HL-60/S4 (cell line): ENCODE measurements around the gene GNAO1.

Experiments used
- in situ Hi-C: fragments of 300-500 bp; cut with MboI; formaldehyde crosslinking; loops from 2 replicates; pipeline ENCODE4 v1.14.3; 2022; ENCODE audit warnings: low sequenced_read_pairs

Gene GNAO1

DNA sequence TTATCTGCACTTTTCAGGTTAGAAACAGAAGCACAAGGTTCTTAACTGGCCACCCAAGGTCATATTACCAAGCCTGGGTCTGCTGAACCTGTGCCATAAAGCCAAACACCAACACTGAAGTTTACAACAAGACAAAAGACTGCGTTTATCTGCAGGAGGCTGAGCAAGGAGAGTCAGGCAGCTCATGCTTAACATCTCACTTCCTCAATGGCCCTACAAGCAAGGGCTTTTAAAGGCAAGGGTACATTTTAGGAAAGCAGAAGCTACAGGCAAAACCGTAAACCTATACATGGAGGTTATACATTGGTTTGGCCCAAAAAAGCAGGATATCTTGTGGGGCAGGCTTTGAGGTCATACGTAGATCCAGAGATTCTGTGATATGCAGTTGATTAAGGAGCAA is 91.2 kb downstream of the GNAO1 start:
- in situ Hi-C loops = no loop called here

DNA sequence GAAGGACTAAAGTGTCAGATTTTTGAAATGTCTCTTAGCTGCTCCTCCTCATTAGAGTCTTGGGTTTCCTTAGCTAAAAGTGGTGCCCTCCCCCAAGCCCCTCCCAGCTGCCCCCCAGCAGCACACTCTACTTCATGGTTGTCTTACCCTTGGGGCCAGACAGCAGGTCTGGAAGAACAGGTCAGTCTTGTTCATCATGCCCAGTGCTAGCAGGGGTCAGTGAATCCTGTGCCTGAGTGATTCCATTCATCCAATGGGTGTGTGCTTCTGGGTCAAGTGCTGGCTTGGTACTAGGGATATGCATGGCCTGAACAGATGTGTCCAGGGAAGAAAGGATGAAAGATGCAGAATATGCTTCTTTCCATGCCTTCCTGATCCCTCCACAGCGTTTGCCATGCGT is 93.2 kb downstream of the GNAO1 start:
- in situ Hi-C loops = no loop called here

DNA sequence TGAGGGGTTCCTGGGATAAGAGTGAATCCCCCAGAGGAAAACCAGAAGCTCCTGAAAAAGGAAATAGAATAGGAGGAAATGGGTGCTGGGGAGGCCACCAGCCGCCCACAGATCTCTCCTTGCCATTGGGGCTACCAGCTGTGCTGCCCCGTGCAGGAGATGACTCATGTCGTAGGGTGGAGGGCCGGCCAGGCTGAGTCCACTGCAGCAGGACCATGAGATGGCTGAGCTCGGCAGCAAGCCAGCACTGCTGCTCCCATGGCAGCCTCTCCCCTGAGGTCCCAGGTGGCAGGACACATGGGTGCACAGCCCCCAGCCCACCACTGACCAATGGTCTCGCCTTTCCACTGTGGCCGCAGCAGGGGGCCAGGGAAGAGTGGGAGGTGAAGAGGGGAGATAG is 95.5 kb downstream of the GNAO1 start:
- in situ Hi-C loops = no loop called here

DNA sequence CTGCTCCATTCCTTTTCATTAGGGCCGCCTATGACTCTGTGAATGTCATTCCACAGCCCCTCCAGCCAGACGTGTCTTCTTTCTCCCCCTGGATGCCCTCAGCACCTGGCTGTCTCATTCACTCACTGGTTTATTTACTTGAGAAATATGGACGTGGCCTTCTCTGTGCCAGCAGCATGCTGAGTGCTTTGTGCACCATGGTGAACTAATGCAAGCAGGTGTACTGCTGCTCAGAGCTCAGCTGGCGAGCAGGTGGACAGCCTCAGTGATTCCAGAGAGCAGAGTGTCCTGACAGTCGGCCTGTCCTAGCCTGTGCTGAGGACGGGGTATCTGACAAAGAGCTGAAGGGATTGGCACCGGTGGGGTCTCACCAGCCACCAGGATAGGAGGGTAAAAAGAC is 96.7 kb downstream of the GNAO1 start:
- in situ Hi-C loops = no loop called here

DNA sequence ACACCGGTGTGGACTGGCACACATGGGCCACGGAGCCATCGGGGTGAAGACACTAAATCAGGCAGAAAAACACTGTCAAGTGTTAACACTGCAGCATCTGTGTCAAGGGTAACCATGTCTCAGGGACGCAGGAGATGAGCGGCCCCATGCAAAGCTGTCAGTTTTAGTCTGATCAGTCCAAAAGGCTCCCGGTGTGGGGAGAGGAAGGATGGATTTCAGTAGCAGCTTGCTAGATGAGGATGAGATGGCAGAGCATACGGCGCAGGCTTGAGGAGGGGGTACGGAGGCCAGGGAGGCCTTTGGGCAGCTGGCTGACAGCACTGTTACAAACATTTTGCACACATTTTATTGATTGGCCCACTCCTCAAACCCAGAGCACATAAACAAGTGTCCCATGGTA is 98.1 kb downstream of the GNAO1 start:
- in situ Hi-C loops = no loop called here

DNA sequence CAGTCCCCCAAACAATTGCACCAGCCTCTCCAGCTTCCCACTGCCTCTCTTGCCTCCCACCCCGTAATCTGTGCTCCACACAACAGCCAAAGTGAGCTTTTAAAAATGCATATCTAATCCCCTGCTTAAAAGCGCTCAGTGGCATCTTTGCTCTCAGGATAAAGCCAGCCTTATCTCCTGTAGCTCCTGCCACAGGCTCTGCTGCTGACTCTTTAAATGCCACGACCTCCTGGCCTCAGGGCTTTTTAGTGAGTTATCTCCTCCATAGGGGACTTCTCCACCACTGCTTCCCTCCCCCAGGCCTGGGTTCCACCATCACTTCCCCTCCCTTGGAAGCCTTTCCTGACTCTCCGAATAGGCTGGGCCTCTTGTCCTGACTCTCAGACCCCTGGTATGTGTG is 98.6 kb downstream of the GNAO1 start:
- in situ Hi-C loops = no loop called here

DNA sequence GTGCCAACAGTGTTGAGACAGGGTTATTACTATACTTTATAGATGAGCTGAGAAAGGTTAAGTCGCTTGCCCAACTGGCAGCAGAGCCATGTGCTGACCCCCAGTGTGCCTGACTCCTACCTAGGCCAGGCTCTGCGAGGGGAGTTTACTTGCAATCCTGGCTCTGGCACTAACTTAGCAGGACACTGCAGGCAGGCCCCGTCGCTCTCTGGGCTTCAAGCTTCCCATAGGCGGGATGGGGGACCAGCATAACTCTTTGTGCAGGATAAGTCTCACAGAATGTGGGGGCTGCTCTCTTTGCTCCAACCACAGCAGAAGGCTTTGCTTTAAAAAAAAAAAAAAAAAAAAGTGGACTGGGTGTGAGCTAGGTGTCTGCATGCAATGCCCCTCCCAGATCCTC is 102.7 kb downstream of the GNAO1 start:
- in situ Hi-C loops = no loop called here

DNA sequence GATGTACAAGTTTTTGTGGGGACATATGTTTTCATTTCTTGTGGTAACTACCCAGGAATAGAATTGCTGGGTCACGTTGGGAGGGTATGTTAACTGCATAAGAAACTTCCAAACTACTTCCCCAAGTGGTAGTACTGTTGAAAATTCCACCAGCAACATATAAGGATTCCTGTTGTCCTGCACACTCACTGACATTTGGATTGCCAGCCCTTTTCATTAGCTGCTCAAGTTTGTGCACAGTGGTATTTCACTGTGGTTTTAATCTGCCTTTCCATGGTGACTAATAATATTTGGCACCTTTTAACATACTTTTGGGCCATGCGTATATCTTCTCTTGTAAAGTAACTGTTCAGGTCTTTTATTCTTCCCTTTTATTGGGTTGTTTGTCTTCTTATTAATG is 103.3 kb downstream of the GNAO1 start:
- in situ Hi-C loops = no loop called here

DNA sequence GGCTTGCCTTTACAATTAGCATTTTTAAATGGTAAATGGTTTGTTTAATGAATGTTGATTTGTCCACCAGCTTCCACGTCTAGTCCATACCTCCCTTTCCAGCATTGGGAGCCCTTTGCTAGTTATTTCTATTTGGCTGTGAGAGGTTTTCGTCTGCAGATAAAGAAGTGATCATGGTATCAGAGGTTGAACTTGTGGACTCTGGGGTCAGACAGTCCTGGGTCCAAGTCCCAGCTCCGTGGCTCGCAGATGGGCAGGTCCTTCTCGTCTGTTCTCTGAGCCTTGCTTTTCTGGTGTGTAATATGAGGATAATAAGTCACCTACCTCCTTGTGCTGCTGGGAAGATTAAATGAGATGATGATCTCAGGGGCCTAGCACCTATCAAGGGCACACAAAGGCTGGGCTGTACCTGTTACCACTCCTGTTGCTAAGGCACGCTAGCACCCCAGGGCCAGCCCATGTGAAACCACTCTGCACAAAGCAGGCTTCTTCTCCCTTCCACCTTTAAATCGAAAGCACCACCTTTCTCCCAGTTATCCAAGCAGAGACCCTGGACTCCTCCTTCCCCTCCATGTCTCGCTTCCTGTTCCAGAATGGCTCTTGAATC is 103.9 kb downstream of the GNAO1 start:
- in situ Hi-C loops = no loop called here

DNA sequence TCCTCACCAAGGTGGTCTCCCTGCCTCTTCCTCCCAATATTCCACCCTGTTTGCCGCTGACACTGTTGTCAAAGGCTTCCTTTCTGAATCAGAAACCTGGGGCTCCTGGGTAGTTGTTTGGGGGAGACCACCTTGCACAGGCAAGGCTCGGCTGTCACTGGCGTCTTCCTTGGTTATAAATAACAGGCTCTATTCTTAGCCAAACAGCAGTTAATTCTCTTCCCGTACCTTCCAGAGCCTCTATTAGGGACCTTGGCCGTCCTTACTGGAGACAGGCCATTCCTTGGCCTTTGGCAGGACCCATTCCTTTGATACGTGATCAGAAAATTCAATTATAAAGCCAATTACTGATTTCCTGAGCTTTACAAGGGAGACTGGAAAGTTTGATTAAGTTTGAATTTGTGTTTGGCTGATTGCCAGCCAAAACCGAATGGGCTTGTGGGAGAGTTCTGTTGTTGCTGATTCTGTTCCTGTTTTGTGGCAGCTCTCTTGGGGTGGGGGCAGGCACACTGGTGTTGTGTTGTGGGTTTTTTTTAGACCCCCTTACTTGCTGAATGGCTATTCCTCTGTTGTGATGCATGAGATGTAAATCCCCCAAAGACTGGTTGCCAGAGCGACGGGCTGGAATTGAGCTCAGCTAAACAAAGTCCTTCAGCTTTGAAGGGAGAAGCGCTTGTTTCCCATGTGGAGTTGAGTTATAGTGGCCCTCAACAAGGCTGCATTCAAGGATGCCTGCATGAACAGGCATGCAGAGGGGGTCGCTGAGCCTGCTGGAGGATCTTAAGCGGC is 104.6 kb downstream of the GNAO1 start:
- in situ Hi-C loops = no loop called here

DNA sequence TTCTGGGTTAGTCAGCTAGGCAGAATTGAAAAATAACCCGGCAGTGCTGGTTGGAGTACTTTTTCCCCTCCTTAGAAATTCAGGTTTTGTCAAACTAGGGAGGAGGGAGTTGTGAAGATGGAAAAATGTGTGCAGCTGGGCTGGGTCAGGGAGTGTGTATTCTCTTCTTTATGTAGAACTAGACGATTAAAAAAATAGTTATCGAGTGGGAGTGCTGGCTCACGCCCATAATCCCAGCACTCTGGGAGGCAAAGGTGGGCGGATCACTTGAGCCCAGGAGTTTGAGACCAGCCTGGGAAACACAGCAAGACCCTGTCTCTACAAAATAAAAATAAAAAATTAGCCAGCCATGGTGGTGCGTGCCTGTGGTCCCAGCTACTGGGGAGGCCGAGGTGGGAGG is 106.4 kb downstream of the GNAO1 start:
- in situ Hi-C loops = no loop called here

DNA sequence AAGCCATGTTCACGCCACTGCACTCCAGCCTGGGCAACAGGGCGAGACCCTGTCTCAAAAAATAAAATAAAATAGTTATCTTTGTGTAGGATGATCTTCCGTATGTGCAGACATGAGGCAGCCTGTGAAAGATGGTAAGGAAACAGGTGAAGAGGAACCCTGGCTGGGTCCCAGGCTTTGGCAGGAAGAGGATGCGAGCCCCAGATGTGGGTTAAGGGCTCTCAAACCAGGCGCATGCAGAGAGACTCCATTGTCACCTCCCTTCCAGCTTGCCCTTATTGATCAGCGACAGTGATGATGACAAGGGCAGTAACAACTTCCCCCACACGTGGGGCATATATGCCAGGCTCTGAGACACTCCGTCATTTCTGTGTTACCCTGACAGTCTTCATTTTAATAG is 106.8 kb downstream of the GNAO1 start:
- in situ Hi-C loops = no loop called here

DNA sequence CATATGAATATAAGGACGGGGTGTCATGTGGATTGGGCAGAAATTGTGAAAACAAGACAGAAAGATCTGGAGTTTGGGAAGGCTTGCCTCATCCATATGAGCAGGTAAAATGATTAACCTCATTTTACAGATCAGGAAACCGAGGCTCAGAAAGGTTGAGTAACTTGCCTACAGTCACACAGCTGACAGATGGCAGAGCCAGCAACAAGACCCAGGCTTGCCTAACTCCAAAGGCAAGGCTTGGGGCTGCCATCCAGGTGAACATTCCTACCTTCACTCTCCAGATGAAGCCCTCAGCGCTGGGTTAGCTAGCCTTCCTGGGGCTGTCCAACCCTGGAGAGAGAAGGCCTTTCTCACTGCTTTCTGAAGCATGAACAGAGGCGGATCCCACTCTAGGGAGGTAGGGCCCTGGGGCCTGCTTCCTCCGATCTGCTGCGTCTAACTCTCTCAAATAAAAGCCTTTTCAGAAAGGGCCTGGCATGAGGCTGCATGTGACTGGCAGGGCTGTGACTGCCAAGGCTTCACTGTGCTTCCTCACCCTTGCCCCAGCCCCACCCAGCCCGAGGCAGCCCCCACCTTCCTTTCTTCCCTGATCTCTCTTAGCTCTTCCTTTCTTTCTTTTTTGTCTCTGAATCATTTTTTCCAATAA is 107.8 kb downstream of the GNAO1 start:
- in situ Hi-C loops = no loop called here

DNA sequence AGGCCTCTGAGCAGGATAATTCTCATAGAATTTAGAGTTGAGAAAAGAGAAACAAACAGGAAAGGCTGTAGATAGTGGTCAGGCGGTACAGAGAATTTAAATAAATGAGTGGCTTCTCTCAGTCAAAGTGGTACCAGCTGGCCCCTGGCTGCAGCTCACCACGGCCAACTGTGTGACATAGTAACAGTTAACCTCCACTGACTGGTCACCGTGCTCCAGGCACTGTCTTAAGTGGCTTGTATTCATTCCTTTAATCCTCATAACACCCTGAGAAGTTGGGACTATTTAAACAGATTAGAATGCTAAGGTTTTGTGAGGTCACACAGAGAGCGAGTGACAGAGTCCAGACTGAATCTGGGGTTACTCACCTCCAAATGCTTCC is 108.9 kb downstream of the GNAO1 start:
- in situ Hi-C loops = loop anchor here (25.0 kb wide), 1 partner anchor 588 kb away; no protein-coding TSS in a partner anchor

DNA sequence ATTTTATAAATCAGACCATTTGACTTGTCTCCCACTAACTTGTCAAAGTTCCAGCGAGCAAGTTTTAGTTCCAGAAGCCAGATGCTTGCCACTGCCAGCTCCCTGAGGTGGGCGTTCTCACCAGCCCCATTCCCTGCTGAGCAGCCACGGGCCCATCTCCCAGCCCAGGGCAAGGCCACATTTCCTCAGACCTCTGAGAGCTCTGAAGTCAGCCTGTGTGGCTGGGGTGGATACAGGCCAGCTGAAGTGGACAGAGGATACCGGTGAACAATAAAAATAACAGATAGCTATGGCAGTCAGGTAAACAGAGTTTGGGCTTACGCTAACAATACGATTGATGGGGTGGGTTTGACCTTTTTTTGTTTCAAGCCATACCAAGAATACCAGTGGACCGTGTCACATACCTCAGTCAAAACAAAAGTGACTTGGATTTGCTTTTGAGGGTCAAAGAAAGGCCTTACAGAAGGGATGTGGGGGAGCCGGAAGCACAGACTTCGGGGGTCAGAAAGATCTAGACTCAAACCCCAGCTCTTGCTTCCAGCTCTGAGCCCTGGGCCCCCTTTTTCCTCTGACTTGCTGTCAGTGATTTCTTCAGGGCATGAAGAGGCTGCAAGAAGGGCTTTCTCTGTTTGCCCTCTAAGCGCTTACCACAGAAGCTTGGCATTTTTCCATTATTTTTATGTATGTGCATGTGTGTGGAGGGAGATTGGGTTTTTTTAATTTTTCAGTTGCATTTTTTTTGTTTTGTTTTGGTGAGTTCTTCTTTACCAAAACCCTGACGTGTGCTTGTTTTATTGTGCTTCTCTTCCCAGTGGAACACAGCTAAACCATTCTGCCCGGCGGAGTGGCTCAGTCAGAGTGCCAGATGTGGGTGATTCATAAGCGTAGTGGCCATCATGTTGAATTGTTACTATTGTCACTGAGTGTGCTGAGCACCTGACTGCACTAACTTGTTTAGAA is 109.9 kb downstream of the GNAO1 start:
- in situ Hi-C loops = loop anchor here (25.0 kb wide), 1 partner anchor 589 kb away; no protein-coding TSS in a partner anchor

DNA sequence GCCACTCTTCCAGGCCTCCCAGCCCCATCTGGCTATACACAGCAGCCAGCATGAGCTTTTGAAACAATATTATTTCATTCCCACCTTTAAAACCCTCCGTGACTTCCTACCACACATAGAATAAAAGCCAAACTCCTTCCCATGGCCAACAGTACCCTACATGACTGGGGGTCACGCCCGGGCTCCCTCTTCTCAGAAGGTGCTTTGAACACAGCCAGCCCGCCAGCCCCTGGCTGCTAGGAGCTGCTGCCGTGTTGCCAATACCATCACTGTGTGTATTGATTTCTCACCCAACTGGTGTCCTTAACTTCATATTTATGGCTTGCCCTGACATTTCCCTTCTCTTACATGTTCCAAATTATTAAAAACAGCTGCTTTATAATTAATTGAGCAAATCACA is 111.2 kb downstream of the GNAO1 start:
- in situ Hi-C loops = loop anchor here (25.0 kb wide), 1 partner anchor 590 kb away; no protein-coding TSS in a partner anchor

DNA sequence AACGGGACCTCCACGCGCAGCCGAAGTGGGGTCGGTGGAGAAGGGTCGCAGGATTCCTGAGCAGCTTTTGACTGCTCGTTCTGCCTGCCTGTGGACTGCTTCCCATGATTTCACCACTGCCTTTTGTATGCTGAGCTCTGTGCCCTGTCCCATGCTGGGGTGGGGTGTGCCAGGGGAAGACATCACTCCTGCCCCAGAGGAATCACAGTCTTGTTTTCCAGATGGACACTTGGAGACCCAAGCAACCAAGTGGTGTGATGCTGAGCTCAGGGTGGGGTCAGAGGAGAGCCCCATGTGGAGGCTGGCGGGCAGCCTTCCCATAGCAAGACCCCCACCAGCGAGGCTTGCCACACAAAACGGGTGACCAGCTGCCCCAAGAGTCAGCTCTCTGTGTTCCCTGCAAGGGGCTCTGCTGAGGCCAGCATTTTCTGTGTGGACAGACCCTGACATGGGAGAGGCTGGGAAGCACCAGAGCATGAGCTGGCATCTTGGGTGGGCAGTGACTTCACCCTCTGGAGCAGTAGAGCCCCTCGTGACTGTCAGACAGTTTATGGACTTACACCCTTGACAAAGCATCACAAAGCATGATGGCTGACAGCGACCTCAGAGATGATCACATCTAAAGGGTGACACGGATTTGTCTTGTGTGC is 111.9 kb downstream of the GNAO1 start:
- in situ Hi-C loops = loop anchor here (25.0 kb wide), 1 partner anchor 591 kb away; no protein-coding TSS in a partner anchor

DNA sequence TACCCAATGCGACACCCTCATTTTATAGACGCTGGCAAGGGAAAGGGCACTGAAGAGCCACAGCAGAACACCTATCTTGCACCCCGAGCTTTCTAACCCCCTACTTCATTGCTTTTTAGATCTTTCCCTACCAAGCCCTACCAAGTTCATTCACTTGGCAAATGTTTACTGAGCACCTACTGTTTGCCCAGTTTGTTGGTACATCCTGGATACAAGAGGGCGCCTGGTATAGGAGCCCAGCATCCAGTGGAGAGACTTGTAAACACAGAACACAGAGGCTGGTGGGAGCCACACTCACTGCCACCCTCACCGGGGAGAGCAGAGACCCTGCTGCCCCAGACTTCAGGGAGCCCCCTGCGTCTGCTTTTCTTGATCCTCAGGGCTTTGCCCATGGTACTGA is 112.6 kb downstream of the GNAO1 start:
- in situ Hi-C loops = loop anchor here (25.0 kb wide), 1 partner anchor 592 kb away; no protein-coding TSS in a partner anchor

DNA sequence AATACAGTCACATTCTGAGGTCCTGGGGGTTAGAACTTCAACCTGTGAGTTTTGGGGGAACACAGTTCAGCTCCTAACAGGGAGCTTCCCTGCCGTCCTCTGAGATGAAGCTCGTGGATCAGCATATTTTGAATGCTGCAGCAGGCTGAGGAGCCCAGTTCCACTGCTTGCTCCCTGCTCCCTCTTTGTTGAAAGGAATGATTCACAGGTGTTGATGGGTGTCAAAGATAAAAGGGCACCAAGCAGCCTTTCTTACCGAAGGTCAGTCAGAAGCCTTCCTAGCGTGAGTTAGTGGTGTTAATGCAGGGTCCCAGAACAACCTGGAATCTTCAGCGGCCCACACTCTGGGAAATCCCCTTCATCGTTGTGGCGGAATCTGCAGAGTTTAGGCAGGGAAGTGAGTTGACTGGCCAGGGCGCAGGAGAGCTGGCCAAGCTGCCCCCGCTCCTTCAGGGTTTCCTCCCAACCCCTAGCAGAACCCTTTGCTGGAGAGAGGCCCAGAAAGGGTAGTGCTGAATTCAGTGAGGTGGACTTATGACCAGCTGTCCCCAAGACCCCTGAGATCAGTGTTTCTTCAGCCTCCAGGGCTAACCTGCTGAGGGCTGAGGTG is 114.8 kb downstream of the GNAO1 start:
- in situ Hi-C loops = loop anchor here (25.0 kb wide), 1 partner anchor 594 kb away; no protein-coding TSS in a partner anchor
